Measurements from ENCODE around the gene RAP1GAP2.

DNA sequence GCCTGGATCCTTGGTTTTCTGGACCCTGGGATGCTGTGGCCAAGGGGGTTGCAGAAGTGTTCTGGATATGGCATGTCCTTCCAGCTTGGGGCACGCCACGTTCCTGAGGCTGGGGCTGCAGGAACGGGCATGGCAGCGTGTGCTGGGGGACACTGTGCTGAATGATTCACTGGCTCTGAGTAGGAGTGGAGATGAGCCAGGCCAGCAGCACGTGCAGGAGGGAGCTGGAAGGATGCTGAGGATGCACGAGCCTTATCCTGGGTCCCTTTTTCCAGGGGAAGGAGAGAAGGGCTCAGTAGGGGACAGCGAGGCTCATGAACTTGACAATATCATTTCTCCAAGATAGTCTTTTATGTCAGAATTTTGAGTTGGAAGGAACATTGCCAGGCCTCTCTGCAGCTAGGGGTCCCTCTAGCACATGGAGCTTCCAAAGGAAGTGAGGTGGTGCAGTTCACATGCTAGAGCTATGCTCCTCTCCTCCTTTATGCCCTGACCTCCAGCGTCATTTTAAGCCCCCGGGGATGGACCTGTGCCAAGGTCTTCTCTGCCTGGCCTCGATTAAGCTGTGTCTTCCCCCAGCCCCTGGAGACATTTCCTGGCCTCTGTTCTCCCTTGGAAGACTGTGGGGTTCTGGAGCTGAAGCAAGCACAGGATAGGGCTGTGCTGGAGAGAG is 141.2 kb downstream of the RAP1GAP2 start:
- no peak for TF ChIP-seq EZH2phosphoT487 (IDR thresholded peaks at IDR 0.05; ENCODE audit: low read length)
- TF ChIP-seq, protein P1, sequence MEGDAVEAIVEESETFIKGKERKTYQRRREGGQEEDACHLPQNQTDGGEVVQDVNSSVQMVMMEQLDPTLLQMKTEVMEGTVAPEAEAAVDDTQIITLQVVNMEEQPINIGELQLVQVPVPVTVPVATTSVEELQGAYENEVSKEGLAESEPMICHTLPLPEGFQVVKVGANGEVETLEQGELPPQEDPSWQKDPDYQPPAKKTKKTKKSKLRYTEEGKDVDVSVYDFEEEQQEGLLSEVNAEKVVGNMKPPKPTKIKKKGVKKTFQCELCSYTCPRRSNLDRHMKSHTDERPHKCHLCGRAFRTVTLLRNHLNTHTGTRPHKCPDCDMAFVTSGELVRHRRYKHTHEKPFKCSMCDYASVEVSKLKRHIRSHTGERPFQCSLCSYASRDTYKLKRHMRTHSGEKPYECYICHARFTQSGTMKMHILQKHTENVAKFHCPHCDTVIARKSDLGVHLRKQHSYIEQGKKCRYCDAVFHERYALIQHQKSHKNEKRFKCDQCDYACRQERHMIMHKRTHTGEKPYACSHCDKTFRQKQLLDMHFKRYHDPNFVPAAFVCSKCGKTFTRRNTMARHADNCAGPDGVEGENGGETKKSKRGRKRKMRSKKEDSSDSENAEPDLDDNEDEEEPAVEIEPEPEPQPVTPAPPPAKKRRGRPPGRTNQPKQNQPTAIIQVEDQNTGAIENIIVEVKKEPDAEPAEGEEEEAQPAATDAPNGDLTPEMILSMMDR (IDR thresholded peaks at IDR 0.05; ENCODE audit: low read length), result no peak

Data from MM.1S (cell line).